C4-2B (cell line): ENCODE data around the gene IBA57.

ENCODE experiments used
- H3K27ac ChIP-seq: fragments of 450-650 bp; 2 replicates; pipeline ENCODE4 v1.5.1; 2017
- ZFX ChIP-seq: fragments of 450-650 bp; IDR thresholded peaks from 2 replicates; pipeline ENCODE4 v1.6.1; 2017
- TF ChIP-seq, protein P1 (sequence below): fragments of 450-650 bp; conservative IDR thresholded peaks from 2 replicates; pipeline ENCODE4 v1.5.1; 2017; ENCODE audit warnings: mild to moderate bottlenecking

The IBA57 gene

GRCh38 chr1:228176024-228176395, 10.4 kb downstream of the IBA57 start:
- TF ChIP-seq, protein P1, sequence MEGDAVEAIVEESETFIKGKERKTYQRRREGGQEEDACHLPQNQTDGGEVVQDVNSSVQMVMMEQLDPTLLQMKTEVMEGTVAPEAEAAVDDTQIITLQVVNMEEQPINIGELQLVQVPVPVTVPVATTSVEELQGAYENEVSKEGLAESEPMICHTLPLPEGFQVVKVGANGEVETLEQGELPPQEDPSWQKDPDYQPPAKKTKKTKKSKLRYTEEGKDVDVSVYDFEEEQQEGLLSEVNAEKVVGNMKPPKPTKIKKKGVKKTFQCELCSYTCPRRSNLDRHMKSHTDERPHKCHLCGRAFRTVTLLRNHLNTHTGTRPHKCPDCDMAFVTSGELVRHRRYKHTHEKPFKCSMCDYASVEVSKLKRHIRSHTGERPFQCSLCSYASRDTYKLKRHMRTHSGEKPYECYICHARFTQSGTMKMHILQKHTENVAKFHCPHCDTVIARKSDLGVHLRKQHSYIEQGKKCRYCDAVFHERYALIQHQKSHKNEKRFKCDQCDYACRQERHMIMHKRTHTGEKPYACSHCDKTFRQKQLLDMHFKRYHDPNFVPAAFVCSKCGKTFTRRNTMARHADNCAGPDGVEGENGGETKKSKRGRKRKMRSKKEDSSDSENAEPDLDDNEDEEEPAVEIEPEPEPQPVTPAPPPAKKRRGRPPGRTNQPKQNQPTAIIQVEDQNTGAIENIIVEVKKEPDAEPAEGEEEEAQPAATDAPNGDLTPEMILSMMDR = no peak
- TF ChIP-seq ZFX = no peak
- H3K27ac ChIP-seq = no peak overlapping the region

- TF ChIP-seq, protein P1 = no peak
- TF ChIP-seq ZFX = no peak
- no peak overlapping the region for H3K27ac ChIP-seq
Measured at GRCh38 chr1:228176461-228177182, 11.0 kb downstream of the IBA57 start.

DNA sequence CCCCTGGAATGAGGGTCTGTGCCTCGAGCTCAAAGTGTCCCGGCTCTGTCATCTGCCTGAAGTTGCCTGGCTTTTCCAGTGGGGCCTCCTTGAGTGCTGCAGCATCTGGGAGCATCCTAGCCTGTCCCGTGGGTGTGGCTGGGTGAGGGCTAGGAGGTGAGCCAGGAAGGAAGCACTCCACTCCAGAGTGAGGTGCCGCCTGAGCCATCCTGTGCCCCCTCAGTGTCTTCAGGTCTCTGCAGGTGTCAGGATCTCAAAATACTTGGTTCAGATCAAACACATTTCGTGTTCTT, 11.5 kb downstream of the IBA57 start:
- no peak overlapping the region for H3K27ac ChIP-seq
- TF ChIP-seq ZFX = no peak
- TF ChIP-seq, protein P1 = no peak

GRCh38 chr1:228177721-228178710, 12.4 kb downstream of the IBA57 start:
- H3K27ac ChIP-seq = no peak overlapping the region
- TF ChIP-seq, protein P1 = no peak
- TF ChIP-seq ZFX = no peak

GRCh38 chr1:228178737-228179684, 13.4 kb downstream of the IBA57 start:
- H3K27ac ChIP-seq = no peak overlapping the region
- TF ChIP-seq ZFX = no peak
- TF ChIP-seq, protein P1 = no peak

- TF ChIP-seq, protein P1 = peak; percentile 50
- TF ChIP-seq ZFX = no peak
Measured at GRCh38 chr1:228180271-228180958, 14.8 kb downstream of the IBA57 start.

More at GRCh38 chr1:228180271-228180958, 14.8 kb downstream of the IBA57 start:
- no peak overlapping the region for H3K27ac ChIP-seq
